HUES48 (cell line): Measurements from ENCODE around the gene CDC40.
A peak's percentile ranks its signal among the peaks of the same experiment; 100 is the strongest.

Experiments
- H3K27ac ChIP-seq: one replicate; pipeline ENCODE4 v1.7.0; 2013; ENCODE audit warnings: low read depth, low read length, inconsistent platforms
- H3K27me3 ChIP-seq: 2 replicates; pipeline ENCODE4 v1.6.1; 2013; ENCODE audit warnings: mild to moderate bottlenecking, low read length; ENCODE audit not compliant: control insufficient read depth, insufficient read depth
- H3K36me3 ChIP-seq: 2 replicates; pipeline ENCODE4 v1.6.1; 2013; ENCODE audit warnings: low read length; ENCODE audit not compliant: control insufficient read depth, insufficient read depth
- H3K4me1 ChIP-seq: 2 replicates; pipeline ENCODE4 v1.6.1; 2013; ENCODE audit warnings: mild to moderate bottlenecking, low read length; ENCODE audit not compliant: control insufficient read depth, insufficient read depth
- H3K4me3 ChIP-seq: 2 replicates; pipeline ENCODE4 v1.5.1; 2013; ENCODE audit warnings: mild to moderate bottlenecking, low read depth, low read length
- H3K9ac ChIP-seq: 2 replicates; pipeline ENCODE4 v1.6.1; 2013; ENCODE audit warnings: mild to moderate bottlenecking, low read depth, low read length, moderate library complexity
- H3K9me3 ChIP-seq: 2 replicates; pipeline ENCODE4 v1.6.1; 2013; ENCODE audit warnings: low read length; ENCODE audit not compliant: control insufficient read depth, insufficient read depth

CDC40 gene

DNA sequence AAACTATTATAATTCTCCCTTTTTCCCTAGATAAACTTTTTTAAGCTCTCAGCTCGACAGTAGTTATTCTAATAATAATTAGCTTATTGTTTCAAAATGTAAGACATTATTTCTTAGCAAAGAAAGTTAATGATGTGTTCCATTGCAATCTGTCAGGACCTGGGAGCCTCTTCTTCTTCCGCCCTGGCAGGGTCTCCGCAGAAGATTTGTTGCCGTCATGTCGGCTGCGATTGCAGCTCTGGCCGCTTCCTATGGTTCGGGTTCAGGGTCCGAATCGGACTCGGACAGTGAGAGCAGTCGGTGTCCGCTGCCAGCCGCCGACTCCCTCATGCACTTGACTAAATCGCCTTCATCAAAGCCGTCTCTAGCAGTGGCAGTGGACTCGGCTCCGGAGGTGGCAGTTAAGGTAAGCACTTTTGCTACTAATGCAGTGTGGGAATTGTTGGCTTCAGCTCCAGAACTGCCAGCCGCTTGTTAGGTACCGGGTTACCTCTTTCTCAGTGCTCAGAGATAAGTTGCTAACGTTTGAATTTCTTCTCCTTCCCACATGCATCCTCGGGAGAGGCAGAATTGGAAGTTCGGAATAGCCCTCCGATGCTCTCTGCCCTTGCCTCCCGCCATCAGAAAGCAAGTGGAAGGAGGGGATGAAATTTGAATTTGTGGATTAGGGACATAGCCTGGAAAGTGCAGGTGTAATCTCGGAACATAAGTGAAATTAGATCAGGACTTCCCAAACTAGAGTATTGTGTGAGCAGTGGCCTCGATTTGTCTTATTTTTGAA is at the start of gene CDC40:
Gene CDC40 (plus strand): TSS at position 200 of the 781 bp plus-strand sequence. CDS start 18 bp downstream, at position 218.
- Histone ChIP-seq H3K27me3 (no peaks in the 10 kb centered on the region), H3K4me1 (peaks cover 10% of the 10 kb centered on the region), H3K36me3 (no peaks in the 10 kb centered on the region), H3K9me3 (no peaks in the 10 kb centered on the region), H3K9ac (peak within 1 kb of the TSS; percentile 93), H3K4me3 (peak within 1 kb of the TSS; percentile 94), H3K27ac (peak within 1 kb of the TSS; percentile 94)

DNA sequence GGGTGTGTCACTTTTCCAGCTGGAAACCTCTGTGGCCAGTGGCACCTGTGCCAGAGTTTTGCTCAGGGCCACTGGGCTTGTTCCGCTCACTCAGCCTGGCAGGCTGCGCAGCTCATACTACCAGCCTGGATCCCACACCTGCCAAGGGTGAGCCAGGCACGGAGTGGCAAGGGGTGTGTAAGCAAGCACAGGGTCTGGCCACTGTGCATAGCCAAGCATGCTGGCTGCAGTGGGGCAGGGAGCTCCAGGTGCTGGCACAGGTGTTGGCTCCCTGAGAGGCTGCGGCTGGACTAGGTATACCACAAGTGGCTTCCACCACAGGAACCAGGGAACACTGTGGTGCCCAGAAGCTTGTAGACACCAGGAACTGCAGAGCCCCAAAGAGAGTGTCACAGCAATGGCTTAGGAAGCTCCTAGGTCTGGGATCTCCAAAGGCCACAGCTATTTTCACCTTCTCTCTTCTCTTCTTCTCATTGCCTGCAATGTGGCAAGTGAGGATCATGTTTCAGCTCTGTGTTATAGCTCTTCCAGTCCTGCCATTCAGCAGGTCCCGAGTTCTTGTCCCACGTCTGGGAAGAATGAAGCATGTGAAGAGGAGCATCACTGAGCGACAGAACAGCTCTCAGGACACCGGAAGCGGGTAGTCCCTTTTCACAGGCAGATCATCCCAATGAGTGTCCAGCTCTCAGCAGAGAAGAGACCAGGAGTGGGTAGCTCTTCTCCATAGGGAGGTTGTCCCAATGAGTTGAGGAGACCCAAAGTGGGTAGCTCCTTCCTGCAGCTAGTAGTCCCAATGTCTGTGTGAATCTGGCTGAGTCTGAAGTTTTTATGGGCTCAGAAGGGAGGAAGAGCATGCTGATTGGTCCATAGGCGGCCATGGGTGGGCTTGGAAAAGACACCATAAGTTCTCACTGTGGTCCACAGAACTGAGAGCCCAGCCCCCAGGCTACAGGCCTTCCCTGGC is 42.0 kb upstream of the CDC40 start:
- no peak overlapping the region for H3K9ac ChIP-seq
- H3K27ac ChIP-seq: no peak overlapping the region
- no peaks in the 10 kb centered on the region for H3K4me1 ChIP-seq
- H3K27me3 ChIP-seq: no peaks in the 10 kb centered on the region
- peaks cover 8% of the 10 kb centered on the region; the same call in 1 of the 2 replicates for H3K36me3 ChIP-seq
- peaks cover 28% of the 10 kb centered on the region for H3K9me3 ChIP-seq
- H3K4me3 ChIP-seq: no peak overlapping the region

DNA sequence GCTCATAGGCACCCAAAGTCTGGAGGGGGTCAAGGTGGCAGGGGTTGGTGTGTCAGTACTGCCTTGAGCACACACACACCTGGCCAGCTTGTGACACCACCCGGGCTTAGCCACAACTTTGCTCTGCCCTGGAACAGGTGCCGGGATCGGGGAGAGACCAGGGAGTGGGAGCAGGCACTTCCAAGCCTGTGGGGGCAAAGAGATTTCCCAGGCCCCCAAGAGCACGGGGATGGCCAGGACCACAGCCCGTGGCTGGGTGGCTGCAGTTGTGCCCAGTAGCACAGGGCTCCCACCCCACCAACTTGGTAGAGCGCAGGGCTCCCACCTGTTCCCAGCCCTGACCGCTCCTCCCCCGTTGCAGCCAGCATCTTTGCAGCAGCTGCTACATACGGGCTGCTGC is 41.2 kb upstream of the CDC40 start:
- Histone ChIP-seq H3K36me3 (peaks cover 8% of the 10 kb centered on the region; the same call in 1 of the 2 replicates), H3K27me3 (no peaks in the 10 kb centered on the region), H3K4me3 (no peak overlapping the region), H3K4me1 (no peaks in the 10 kb centered on the region), H3K9ac (no peak overlapping the region), H3K9me3 (peaks cover 28% of the 10 kb centered on the region), H3K27ac (no peak overlapping the region)

DNA sequence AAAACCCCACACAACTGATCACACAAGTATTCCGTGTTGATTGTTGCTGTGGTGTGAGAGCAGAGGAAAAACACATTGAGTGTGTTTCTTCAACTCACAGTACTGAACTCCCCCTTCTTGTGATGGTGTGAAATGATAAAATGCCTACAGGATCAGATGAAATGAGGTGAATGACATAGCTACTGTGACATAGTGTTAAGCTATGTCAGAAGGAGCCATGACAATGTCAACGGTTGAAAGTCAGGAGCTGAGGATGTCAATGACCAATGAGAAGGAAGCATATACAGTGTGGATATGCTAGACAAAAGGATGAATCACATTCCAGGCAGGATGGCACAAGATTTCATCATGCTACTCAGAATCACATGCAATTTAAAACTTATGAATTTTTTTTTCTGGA is 39.6 kb upstream of the CDC40 start:
- Histone ChIP-seq H3K36me3 (peaks cover 8% of the 10 kb centered on the region; the same call in 1 of the 2 replicates), H3K27me3 (no peaks in the 10 kb centered on the region), H3K27ac (no peak overlapping the region), H3K9me3 (peaks cover 28% of the 10 kb centered on the region), H3K9ac (no peak overlapping the region), H3K4me1 (no peaks in the 10 kb centered on the region), H3K4me3 (no peak overlapping the region)

DNA sequence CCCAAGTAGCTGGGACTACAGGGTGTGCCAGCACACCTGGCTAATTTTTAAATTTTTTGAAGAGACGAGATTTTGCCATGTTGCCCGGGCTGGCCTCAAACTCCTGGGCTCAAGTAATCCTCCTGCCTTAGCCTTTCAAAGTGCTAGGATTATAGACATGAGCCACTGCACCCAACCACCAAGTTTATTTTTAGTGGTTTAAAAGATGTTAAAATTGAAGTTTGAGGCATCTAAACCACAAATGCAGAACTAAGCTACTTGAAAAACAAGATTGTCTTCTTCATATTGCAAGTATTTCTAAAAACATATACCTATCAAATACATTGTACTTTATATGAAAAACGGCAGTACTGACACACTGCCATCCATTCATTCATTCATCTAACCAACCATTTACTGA is 32.4 kb upstream of the CDC40 start:
- Histone ChIP-seq H3K9me3 (no peaks in the 10 kb centered on the region), H3K4me1 (no peaks in the 10 kb centered on the region), H3K27me3 (no peaks in the 10 kb centered on the region), H3K36me3 (no peaks in the 10 kb centered on the region), H3K9ac (no peak overlapping the region), H3K4me3 (no peak overlapping the region), H3K27ac (no peak overlapping the region)

DNA sequence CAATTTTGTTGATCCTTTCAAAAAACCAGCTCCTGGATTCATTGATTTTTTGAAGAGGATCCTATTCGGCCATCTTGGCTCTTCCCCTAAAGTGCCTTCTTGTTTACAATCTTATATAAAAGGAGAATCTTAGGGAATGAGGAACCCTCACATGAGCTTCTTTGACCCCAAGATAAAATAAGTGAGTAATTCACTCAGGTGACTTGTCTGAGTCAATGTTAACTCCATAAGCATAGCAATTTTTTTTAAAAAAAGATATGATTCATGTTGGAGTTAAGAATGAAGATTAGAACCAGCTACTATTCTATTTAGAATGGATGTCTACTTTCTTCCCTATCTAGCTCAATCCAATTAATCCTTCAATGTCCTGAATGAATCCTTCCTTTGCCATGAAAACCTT is 21.7 kb upstream of the CDC40 start:
- Histone ChIP-seq H3K4me1 (peaks cover 9% of the 10 kb centered on the region; the same call in 1 of the 2 replicates), H3K27ac (no peak overlapping the region), H3K36me3 (no peaks in the 10 kb centered on the region), H3K27me3 (no peaks in the 10 kb centered on the region), H3K9ac (no peak overlapping the region), H3K9me3 (no peaks in the 10 kb centered on the region), H3K4me3 (no peak overlapping the region)

DNA sequence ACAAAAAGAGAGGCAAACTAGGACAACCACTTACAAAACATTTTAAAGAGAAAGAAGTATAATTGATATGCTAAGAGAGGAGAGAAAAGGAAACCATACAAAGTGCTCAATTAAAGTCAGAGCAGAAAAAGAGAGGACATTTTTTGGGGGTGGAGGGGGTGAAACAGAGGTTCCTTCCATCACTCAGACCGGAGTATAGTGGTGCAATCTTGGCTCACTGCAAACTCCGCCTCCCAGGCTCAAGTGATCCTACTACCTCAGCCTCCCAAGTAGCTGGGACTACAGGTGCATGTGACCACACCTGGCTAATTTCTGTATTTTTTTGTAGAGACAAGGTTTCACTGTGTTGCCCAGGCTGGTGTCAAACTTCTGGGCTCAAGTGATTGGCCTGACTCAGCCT is 10.1 kb upstream of the CDC40 start:
- H3K4me3 ChIP-seq: no peak overlapping the region
- no peak overlapping the region for H3K9ac ChIP-seq
- H3K9me3 ChIP-seq: no peaks in the 10 kb centered on the region
- no peaks in the 10 kb centered on the region for H3K36me3 ChIP-seq
- H3K4me1 ChIP-seq: peaks cover 24% of the 10 kb centered on the region
- H3K27me3 ChIP-seq: no peaks in the 10 kb centered on the region
- H3K27ac ChIP-seq: no peak overlapping the region

DNA sequence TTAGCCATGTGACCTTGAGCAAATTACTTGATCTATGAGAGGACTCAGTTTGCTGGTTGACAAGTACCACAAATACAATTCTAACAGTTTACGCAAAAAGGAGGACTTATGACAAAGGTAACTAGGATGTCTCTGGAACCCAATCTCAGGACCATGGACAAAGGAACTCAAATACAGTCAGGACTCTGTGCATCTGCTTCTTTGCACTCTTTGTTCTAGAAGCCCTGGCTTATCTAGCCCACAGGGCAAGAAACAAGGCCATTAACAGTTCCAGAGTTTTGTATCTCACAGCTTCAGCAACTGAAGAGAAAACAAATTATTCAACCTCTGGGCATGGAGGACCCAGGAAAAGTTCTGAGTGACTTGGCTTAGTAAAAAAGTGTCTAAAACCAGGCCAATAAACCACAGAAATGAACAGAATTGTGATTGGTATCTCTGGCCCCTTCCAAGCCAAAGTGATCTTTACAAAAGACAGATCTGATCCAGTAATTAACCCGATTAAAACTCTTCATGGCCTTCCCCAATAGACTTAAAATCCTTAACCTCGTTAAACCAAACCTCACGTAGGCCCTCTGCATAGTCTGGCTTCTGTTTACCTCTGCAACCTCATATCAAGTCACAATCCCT is 6.6 kb upstream of the CDC40 start:
- no peaks in the 10 kb centered on the region for H3K36me3 ChIP-seq
- peaks cover 26% of the 10 kb centered on the region for H3K4me1 ChIP-seq
- no peak overlapping the region for H3K4me3 ChIP-seq
- no peak overlapping the region for H3K9ac ChIP-seq
- H3K9me3 ChIP-seq: no peaks in the 10 kb centered on the region
- no peaks in the 10 kb centered on the region for H3K27me3 ChIP-seq
- H3K27ac ChIP-seq: no peak overlapping the region

DNA sequence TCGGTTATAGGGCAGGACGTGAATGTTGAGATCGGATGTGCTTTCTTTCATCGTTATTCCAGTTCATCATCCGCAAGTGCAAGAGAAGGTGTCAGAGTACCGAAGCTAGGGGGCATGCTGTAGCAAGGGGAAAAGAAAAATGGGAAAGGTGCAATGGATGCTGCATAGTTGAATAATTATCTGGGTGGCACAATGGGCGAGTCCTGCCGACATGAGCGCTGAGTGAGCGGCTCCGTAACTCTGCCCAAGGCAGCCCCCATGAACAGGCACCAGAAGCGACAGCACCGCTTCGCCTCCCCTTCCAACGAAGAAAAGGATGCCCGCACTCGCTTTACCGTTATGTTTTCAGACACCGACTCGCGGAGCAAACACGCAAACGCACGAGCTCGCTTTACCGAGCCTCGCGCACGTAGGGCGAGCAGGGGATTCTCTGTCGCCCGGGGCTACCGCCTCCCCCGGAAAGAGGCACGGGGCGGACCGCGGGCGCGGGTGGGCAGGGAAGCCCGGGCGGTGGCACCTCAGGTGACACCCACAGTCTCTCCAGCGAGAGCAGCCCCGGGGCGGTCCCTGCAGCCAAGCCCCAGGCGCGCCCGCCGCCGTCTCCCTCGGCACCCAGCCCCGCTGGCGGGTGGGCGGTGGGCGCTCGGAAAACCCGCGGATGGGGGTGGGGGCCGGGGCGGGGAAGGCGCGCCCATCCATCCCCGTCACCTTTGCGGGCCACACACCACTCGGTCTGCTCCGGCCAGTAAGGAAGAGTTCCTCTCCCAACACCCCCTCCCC is 1.4 kb upstream of the CDC40 start:
- H3K9ac ChIP-seq: peak overlapping the region; percentile 93
- H3K4me1 ChIP-seq: peaks cover 10% of the 10 kb centered on the region

More for the DNA sequence above, 1.4 kb upstream of the CDC40 start:
- Histone ChIP-seq H3K9me3 (no peaks in the 10 kb centered on the region), H3K27ac (peak overlapping the region; percentile 94), H3K4me3 (peak overlapping the region; percentile 94), H3K27me3 (no peaks in the 10 kb centered on the region), H3K36me3 (no peaks in the 10 kb centered on the region)
